Body of pancreas (tissue), 4 donors: ENCODE measurements around the gene SYP.

Experiments
- POLR2A ChIP-seq, 3 donors: fragments of 450-650 bp; IDR thresholded peaks; one replicate each; pipeline ENCODE4 v1.6.1; 2016; ENCODE audit warnings: antibody characterized with exemption in 3 of 3, mild to moderate bottlenecking in 2 of 3
- TF ChIP-seq, protein P1 (sequence below), 7 experiments: fragments of 450-650 bp in 4 of 7; fragments of 200-600 bp in 3 of 7; sonication (generic) in 3 of 7; IDR thresholded peaks; one replicate each; pipeline ENCODE4 v1.5.1; 2016 to 2019; ENCODE audit warnings: antibody characterized with exemption in 7 of 7

DNA sequence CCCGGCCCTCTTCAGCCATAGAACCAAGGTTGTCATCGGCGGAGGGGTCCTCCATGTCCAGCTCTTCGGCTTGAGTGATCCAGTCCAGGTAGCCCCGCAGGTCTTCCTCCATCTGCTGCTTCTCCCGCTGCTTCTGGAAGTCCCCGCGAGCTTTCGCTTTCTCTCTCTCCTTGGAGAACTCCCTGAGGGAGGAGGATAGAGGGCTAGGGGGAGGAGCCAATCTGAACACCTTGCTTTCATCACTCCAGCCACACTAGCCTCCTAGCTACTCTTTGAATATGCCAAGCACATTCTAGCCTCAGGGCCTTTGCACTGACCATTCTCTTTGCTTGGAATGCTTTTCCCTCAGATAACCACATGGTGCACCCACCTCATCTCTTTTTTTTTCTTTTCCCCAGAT, 27.0 kb upstream of the SYP start:
- TF ChIP-seq, protein P1, sequence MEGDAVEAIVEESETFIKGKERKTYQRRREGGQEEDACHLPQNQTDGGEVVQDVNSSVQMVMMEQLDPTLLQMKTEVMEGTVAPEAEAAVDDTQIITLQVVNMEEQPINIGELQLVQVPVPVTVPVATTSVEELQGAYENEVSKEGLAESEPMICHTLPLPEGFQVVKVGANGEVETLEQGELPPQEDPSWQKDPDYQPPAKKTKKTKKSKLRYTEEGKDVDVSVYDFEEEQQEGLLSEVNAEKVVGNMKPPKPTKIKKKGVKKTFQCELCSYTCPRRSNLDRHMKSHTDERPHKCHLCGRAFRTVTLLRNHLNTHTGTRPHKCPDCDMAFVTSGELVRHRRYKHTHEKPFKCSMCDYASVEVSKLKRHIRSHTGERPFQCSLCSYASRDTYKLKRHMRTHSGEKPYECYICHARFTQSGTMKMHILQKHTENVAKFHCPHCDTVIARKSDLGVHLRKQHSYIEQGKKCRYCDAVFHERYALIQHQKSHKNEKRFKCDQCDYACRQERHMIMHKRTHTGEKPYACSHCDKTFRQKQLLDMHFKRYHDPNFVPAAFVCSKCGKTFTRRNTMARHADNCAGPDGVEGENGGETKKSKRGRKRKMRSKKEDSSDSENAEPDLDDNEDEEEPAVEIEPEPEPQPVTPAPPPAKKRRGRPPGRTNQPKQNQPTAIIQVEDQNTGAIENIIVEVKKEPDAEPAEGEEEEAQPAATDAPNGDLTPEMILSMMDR (IDR thresholded peaks at IDR 0.05) = no peak
- no peak for TF ChIP-seq POLR2A (IDR thresholded peaks at IDR 0.05)
